ENCODE results near the gene RSKR. TPM values are rescaled to one million over a fixed set of nuclear protein-coding genes. Genes with fewer than 3 reads are reported as not detected.

Gene RSKR
- total RNA-seq, 1 experiment from 2014 or later, result 25.8 TPM

DNA sequence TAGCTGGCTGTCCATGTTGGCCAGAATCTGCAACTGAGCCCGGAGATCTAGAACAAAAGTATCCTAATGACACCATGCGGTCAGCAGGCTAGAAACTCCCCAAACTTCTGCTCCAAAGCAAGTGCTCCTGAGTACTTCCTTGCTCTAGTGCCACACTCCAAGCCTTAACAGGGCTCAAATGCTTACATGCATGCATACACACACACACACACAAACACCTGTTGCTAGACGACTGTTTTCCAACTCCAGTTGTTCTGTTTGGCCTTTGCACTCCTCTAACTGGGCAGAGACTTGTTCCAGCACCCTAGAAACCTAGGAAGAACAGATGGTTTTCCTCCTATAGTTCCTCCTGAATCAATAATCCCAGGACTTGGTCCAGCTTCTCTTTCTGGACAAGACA lies 29.6 kb downstream of the RSKR start:
- H3K23ac ChIP-seq (ENCODE audit: insufficient read length, low read depth, low read length), result no peak overlapping the region
- no peaks in the 10 kb centered on the region for H3K4me1 ChIP-seq (ENCODE audit: insufficient read depth, low read length)
- no peaks in the 10 kb centered on the region for H3K9me3 ChIP-seq (ENCODE audit: control insufficient read depth, low read depth, low read length)
- H3K18ac ChIP-seq (ENCODE audit: insufficient read length, low read depth, low read length), result no peak overlapping the region
- H2BK15ac ChIP-seq (ENCODE audit: low read depth, low read length), result no peak overlapping the region
- H3K27ac ChIP-seq (ENCODE audit: insufficient read length, low read depth, low read length), result no peak overlapping the region
- no peak overlapping the region for H3K14ac ChIP-seq (ENCODE audit: insufficient read depth, low read length)
- whole genome bisulfite sequencing (ENCODE audit: extremely low coverage, insufficient read length, low lambda C conversion rate), result no CpG with 5 or more reads among the region's 3 CpGs
- no peaks in the 10 kb centered on the region for H4K20me1 ChIP-seq (ENCODE audit: control insufficient read depth, insufficient read depth, insufficient read length)
- H3K36me3 Mint-ChIP-seq (ENCODE audit: insufficient read depth in 1 of 3, low read depth in 3 of 3), result peaks cover 27 to 33% (median 32%) of the 10 kb centered on the region in 3 experiments; a peak in 6 of 7 replicates
- H2BK120ac ChIP-seq (ENCODE audit: low read depth, low read length, poor library complexity, severe bottlenecking), result no peak overlapping the region
- no peaks in the 10 kb centered on the region for H3K27me3 Mint-ChIP-seq (ENCODE audit: low read depth)
- no peaks in the 10 kb centered on the region for H3K27me3 ChIP-seq (ENCODE audit: insufficient read depth, low read length)
- H4K5ac ChIP-seq (ENCODE audit: insufficient read length, low read depth, low read length), result no peak overlapping the region
- H4K8ac ChIP-seq (replicated peaks; ENCODE audit: insufficient read length, low read depth, low read length), result no peak overlapping the region
- no peaks in the 10 kb centered on the region; a peak in 1 of 5 replicates for H3K9me3 Mint-ChIP-seq
- H3K23me2 ChIP-seq (ENCODE audit: insufficient read length, low read depth, low read length, poor library complexity, severe bottlenecking), result no peaks in the 10 kb centered on the region
- no peak overlapping the region for H2AK5ac ChIP-seq (ENCODE audit: insufficient read length, low read length)
- H3K4ac ChIP-seq (ENCODE audit: low read depth, low read length), result no peak overlapping the region
- no peak overlapping the region for H4K91ac ChIP-seq (ENCODE audit: insufficient read length, low read depth, low read length)
- no peak overlapping the region for H2AFZ ChIP-seq (ENCODE audit: low read length)
- no peak overlapping the region for H3K9ac ChIP-seq (ENCODE audit: extremely low read depth, insufficient read length, low read length)
- no peaks in the 10 kb centered on the region for H3K79me1 ChIP-seq (ENCODE audit: insufficient read depth, low read depth, low read length, poor library complexity, severe bottlenecking)
- H3K79me2 ChIP-seq (ENCODE audit: insufficient read depth, low read length), result no peaks in the 10 kb centered on the region
- H2BK12ac ChIP-seq (ENCODE audit: insufficient read length, low read depth, low read length), result no peak overlapping the region
- H3K56ac ChIP-seq (ENCODE audit: insufficient read length, low read depth, low read length), result no peak overlapping the region
- TF ChIP-seq, protein P1, sequence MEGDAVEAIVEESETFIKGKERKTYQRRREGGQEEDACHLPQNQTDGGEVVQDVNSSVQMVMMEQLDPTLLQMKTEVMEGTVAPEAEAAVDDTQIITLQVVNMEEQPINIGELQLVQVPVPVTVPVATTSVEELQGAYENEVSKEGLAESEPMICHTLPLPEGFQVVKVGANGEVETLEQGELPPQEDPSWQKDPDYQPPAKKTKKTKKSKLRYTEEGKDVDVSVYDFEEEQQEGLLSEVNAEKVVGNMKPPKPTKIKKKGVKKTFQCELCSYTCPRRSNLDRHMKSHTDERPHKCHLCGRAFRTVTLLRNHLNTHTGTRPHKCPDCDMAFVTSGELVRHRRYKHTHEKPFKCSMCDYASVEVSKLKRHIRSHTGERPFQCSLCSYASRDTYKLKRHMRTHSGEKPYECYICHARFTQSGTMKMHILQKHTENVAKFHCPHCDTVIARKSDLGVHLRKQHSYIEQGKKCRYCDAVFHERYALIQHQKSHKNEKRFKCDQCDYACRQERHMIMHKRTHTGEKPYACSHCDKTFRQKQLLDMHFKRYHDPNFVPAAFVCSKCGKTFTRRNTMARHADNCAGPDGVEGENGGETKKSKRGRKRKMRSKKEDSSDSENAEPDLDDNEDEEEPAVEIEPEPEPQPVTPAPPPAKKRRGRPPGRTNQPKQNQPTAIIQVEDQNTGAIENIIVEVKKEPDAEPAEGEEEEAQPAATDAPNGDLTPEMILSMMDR (conservative IDR thresholded peaks at IDR 0.05), result no peak
- no peak overlapping the region for H2BK20ac ChIP-seq (ENCODE audit: low read depth, low read length, poor library complexity, severe bottlenecking)
- no peak overlapping the region for H3K4me2 ChIP-seq (ENCODE audit: insufficient read depth, insufficient read length, low read length)
- H3T11ph ChIP-seq (ENCODE audit: low read length), result no peak overlapping the region
- no peak for DNase-seq
- H2BK5ac ChIP-seq (ENCODE audit: insufficient read length, low read length), result no peak overlapping the region
- no peaks in the 10 kb centered on the region for H3K4me1 Mint-ChIP-seq
- H3K27ac Mint-ChIP-seq, result no peak overlapping the region
- H3K4me3 Mint-ChIP-seq, result no peak overlapping the region
